ENCODE data around the gene NKAIN2. TPM values are rescaled to one million over a fixed set of nuclear protein-coding genes. Genes with fewer than 3 reads are reported as not detected.

Gene NKAIN2
- total and polyA plus RNA-seq, 2 donors (not counting 3 experiments of a cell fraction or from before 2014, with no cell fraction given), result 0.03 TPM; not detected in 1

DNA sequence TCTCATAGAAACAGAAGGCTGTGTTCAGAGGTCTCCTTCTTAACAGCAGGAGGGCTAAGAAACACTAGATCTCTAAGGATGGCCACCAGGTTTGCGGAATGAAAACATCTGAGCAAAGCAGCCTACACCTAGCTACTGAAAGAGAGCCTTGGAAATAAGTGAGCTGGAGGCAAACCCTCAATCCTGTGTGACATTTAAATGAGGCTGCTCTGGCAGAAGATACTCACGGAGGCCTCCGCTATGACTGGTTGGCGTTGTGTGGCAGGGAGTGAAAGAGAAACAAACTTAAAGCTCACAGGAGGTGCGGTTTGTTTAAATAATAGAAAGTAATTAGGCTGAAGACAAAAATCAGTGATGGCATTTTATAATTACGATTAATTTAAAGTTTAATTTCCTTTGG is 996.6 kb downstream of the NKAIN2 start:
- no peak for DNase-seq (ENCODE audit: low read depth, low spot score)
- H3K4me2 ChIP-seq (ENCODE audit: insufficient read depth, low read length), result no peak overlapping the region
- ChIA-PET CTCF (interaction anchor here (1.6 to 2.4 kb wide), 2 partner anchors 998 to 1023 kb away, joined by 9 to 35 read pairs; no protein-coding TSS in a partner anchor), POLR2A (no interaction called here)
- TF ChIP-seq FOS (IDR thresholded peaks at IDR 0.05; ENCODE audit: borderline replicate concordance, insufficient read depth, low read length) (no peak), MAX (IDR thresholded peaks at IDR 0.05; ENCODE audit: insufficient read depth, insufficient read length) (no peak), POLR2A (IDR thresholded peaks at IDR 0.05; ENCODE audit: low read depth, low read length) (no peak), JUN (IDR thresholded peaks at IDR 0.05; ENCODE audit: borderline replicate concordance, insufficient read depth, insufficient read length, low read depth) (no peak), EZH2 (IDR thresholded peaks at IDR 0.05; ENCODE audit: borderline replicate concordance, low read depth, low read length, severe bottlenecking) (no peak), MYC (IDR thresholded peaks at IDR 0.05; ENCODE audit: low read depth, low read length) (no peak), GATA2 (IDR thresholded peaks at IDR 0.05; ENCODE audit: insufficient read depth, insufficient read length, low read depth, low read length) (no peak), POLR2AphosphoS5 (IDR thresholded peaks at IDR 0.05; ENCODE audit: insufficient read depth, low read depth, low read length) (no peak)
- TF ChIP-seq, protein P1, sequence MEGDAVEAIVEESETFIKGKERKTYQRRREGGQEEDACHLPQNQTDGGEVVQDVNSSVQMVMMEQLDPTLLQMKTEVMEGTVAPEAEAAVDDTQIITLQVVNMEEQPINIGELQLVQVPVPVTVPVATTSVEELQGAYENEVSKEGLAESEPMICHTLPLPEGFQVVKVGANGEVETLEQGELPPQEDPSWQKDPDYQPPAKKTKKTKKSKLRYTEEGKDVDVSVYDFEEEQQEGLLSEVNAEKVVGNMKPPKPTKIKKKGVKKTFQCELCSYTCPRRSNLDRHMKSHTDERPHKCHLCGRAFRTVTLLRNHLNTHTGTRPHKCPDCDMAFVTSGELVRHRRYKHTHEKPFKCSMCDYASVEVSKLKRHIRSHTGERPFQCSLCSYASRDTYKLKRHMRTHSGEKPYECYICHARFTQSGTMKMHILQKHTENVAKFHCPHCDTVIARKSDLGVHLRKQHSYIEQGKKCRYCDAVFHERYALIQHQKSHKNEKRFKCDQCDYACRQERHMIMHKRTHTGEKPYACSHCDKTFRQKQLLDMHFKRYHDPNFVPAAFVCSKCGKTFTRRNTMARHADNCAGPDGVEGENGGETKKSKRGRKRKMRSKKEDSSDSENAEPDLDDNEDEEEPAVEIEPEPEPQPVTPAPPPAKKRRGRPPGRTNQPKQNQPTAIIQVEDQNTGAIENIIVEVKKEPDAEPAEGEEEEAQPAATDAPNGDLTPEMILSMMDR (IDR thresholded peaks at IDR 0.05; ENCODE audit: extremely low read depth in 1 of 2, insufficient read depth in 1 of 2, low read depth in 1 of 2, low read length in 2 of 2), result no peak
- no peak for FAIRE-seq
- H3K4me3 ChIP-seq (replicated peaks in 1 of 3; ENCODE audit: insufficient read depth in 1 of 3, low read depth in 1 of 3, low read length in 3 of 3), result no peak overlapping the region
- no peak overlapping the region for H3K9ac ChIP-seq (replicated peaks; ENCODE audit: extremely low read depth, insufficient read depth, low read length)
- no peaks in the 10 kb centered on the region for H4K20me1 ChIP-seq (replicated peaks; ENCODE audit: control insufficient read depth, extremely low read depth, insufficient read depth, low read length)
- no peaks in the 10 kb centered on the region for H3K27me3 ChIP-seq (ENCODE audit: control insufficient read depth in 2 of 2, insufficient read depth in 2 of 2, low read length in 2 of 2)
- no peak overlapping the region for H3K27ac ChIP-seq (ENCODE audit: insufficient read depth, low read depth, low read length)
- no peaks in the 10 kb centered on the region for H3K79me2 ChIP-seq (ENCODE audit: control insufficient read depth, insufficient read depth, low read length)
- no peak overlapping the region for H2AFZ ChIP-seq (ENCODE audit: low read depth, low read length)
- H3K9me3 ChIP-seq (replicated peaks; ENCODE audit: control insufficient read depth, insufficient read depth, low read length), result no peaks in the 10 kb centered on the region
- BruUV-seq (replicated peaks), result no TSS peak
- H3K9me1 ChIP-seq (replicated peaks; ENCODE audit: control insufficient read depth, extremely low read depth, insufficient read depth, low read length), result no peaks in the 10 kb centered on the region
- dilution Hi-C loops (cut with MboI; ENCODE audit: extremely low pct_ligation_motif_present, low sequenced_read_pairs) (no loop called here), intact Hi-C loops (cut with micrococcal nuclease) (no loop called here)
- H3K4me1 ChIP-seq (ENCODE audit: control insufficient read depth, extremely low read depth, insufficient read depth, low read length), result no peaks in the 10 kb centered on the region
- no peaks in the 10 kb centered on the region for H3K36me3 ChIP-seq (ENCODE audit: control insufficient read depth in 2 of 2, extremely low read depth in 1 of 2, insufficient read depth in 2 of 2, low read length in 2 of 2)
